HG03108 (cell line): Measurements from ENCODE around the gene GPR6.

Experiments
- ATAC-seq: cut with Tn5 transposase; IDR thresholded peaks from one replicate; pipeline ENCODE4 v1.9.1; 2021; ENCODE audit warnings: moderate library complexity; ENCODE audit not compliant: unreplicated experiment

Gene GPR6

GRCh38 chr6:109998159-109998785, 20.2 kb downstream of the GPR6 start:
- no peak for ATAC-seq

GRCh38 chr6:109999740-110000139, 21.6 kb downstream of the GPR6 start:
- ATAC-seq = no peak

DNA sequence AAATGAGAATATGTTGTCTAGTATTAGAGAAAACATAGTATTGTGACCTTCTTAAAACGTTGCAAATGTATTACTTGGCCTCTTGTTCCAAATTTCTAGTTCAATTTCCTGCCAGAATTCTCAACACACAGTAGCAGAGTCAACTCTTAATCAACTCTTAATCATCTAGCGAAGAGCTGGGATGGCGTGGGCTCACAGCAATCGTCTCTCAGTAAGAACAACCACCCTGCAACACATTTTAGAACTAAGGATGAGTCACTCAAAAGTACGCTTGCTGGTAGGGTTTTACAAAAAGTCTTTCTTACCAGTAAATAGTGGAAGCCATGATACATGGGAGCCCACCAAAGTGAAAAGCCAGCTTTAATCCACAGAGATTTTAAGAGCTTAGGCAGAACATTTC, 24.6 kb downstream of the GPR6 start:
- no peak for ATAC-seq

DNA sequence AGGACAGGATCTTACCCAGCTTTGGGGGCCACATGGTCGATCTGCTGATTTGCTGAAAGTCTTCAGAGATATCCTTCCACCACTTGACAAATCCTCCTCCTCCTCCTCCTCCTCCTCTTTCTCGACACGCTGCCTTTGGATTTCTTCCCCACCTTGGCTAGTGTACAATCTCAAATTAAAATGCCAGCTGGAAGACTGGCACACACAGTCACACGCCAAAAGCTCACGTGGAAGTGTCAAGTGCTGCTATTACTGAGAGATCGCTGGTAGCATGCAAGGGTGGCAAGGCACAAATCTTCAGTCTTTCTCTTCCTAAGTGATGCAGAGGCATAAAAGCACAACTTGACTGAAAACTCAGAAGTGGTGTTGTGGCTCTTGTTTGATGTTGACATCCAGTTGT, 35.3 kb downstream of the GPR6 start:
- no peak for ATAC-seq

- ATAC-seq = no peak
Measured at GRCh38 chr6:110015206-110015605, 37.1 kb downstream of the GPR6 start.

GRCh38 chr6:110017306-110017705, 39.2 kb downstream of the GPR6 start:
- ATAC-seq = no peak

DNA sequence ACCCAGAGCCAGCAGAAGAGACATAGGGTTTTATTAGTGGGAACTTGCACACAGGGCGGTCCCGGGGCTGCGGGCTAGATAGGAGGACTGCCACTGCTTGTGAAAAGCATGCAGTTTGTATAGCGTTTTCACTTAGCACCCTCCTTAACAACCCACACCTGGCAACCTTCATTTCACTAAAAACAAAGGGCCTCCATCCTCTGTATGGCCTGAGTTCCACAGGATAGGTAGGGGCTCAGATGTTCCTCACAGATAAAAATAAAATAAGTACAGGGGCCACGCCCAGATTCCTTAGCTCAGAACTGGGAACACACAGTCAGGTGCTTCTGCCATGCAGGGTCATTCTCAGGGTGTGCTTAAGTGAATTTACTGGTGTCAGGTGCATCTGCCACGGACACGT, 39.8 kb downstream of the GPR6 start:
- no peak for ATAC-seq

GRCh38 chr6:110018486-110018885, 40.4 kb downstream of the GPR6 start:
- ATAC-seq = no peak

DNA sequence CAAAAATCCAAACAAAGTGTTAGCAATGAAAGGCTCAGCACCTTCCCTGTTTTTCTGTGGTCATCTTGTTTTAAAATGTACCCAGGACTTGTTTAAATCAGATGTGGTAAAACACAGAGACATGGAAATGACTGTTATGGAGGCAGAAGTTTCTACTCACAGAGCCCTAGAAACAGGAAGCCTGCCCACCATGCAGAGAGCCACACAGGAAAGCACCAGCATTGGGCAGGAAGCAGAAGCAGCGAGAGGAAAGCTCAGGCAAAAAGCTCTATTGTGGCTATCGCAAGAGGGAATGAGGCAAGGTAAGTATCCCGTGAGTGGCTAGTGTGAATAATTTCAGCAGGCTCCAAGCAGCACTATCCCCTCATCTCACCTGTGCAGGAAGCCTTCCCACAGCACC, 42.8 kb downstream of the GPR6 start:
- ATAC-seq = no peak

- ATAC-seq = no peak
Measured at GRCh38 chr6:110029144-110029543, 51.0 kb downstream of the GPR6 start.
